BJ (cell line): ENCODE results near the gene CHSY3. TPM values are rescaled to one million over a fixed set of nuclear protein-coding genes. Genes with fewer than 3 reads are reported as not detected.

Source experiments
- CTCF ChIA-PET: fragments of 350-600 bp; formaldehyde crosslinking; extraction: SDS; loops from one replicate; lab custom pipeline; 2021; ENCODE audit warnings: antibody characterized with exemption, inconsistent platforms; lab: Yijun Ruan, JAX
- POLR2A ChIA-PET: fragments of 300-600 bp; sonication (Branson Sonifier 250); formaldehyde crosslinking; extraction: SDS; loops from one replicate; lab custom pipeline; 2021; ENCODE audit warnings: antibody characterized with exemption; lab: Charles Lee
- DNase-seq: peaks from one replicate; pipeline ENCODE4 v3.0.0-alpha.2; 2011; ENCODE audit warnings: low read depth
- H3K27me3 ChIP-seq: 2 replicates; pipeline ENCODE4 v1.6.0; 2011; ENCODE audit warnings: low read length; ENCODE audit not compliant: control insufficient read depth, insufficient read depth
- H3K36me3 ChIP-seq: 2 replicates; pipeline ENCODE4 v1.5.1; 2011; ENCODE audit warnings: low read length; ENCODE audit not compliant: control insufficient read depth, insufficient read depth
- H3K4me3 ChIP-seq: 2 replicates; pipeline ENCODE4 v1.5.1; 2011; ENCODE audit warnings: low read depth, mild to moderate bottlenecking, control low read depth, low read length
- polyA plus RNA-seq: library from polyadenylated mRNA; depleted of rRNA; stranded (reverse); fragments of >200 nt; gene quantifications from 2 replicates; pipeline ENCODE4 v1.2.3, GENCODE V29; 2011; rRNA removed
- small RNA-seq: library from RNA; depleted of rRNA; stranded (forward); fragments of <200 nt; gene quantifications from one replicate; pipeline ENCODE3, GENCODE V24; 2012; ENCODE audit warnings: low replicate concordance, low read depth; ENCODE audit not compliant: insufficient read length
- TF ChIP-seq, protein P1 (sequence below): IDR thresholded peaks from 2 replicates; pipeline ENCODE4 v1.5.1; 2011; ENCODE audit warnings: low read depth, mild to moderate bottlenecking, control low read depth, inconsistent platforms, low read length, moderate library complexity; ENCODE audit not compliant: insufficient read depth

The CHSY3 gene
- polyA plus RNA-seq, 1 experiment = 0.91 TPM

DNA sequence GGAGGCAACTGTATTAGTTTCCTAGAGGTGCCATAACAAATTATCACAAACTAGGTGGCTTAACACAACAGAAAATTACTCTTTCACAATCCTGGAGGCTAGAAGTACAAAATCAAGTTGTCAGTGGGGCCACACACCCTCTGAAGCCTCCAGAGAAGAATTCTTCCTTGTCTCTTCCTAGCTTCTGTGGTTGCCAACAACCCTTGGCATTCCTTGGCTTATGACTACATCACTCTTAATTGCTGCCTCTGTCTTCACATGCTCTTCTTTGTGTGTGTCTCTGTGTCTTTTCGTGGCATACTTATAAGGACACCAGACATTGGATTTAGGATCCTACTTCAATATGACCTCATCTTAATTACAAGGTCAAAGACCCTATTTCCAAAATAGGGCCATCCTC lies 327.5 kb downstream of the CHSY3 start:
- TF ChIP-seq, protein P1, sequence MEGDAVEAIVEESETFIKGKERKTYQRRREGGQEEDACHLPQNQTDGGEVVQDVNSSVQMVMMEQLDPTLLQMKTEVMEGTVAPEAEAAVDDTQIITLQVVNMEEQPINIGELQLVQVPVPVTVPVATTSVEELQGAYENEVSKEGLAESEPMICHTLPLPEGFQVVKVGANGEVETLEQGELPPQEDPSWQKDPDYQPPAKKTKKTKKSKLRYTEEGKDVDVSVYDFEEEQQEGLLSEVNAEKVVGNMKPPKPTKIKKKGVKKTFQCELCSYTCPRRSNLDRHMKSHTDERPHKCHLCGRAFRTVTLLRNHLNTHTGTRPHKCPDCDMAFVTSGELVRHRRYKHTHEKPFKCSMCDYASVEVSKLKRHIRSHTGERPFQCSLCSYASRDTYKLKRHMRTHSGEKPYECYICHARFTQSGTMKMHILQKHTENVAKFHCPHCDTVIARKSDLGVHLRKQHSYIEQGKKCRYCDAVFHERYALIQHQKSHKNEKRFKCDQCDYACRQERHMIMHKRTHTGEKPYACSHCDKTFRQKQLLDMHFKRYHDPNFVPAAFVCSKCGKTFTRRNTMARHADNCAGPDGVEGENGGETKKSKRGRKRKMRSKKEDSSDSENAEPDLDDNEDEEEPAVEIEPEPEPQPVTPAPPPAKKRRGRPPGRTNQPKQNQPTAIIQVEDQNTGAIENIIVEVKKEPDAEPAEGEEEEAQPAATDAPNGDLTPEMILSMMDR = no peak
- POLR2A ChIA-PET = no interaction called here
- CTCF ChIA-PET = no interaction called here
- Histone ChIP-seq H3K4me3 (no peak overlapping the region), H3K36me3 (no peaks in the 10 kb centered on the region), H3K27me3 (no peaks in the 10 kb centered on the region)
- DNase-seq = no peak

DNA sequence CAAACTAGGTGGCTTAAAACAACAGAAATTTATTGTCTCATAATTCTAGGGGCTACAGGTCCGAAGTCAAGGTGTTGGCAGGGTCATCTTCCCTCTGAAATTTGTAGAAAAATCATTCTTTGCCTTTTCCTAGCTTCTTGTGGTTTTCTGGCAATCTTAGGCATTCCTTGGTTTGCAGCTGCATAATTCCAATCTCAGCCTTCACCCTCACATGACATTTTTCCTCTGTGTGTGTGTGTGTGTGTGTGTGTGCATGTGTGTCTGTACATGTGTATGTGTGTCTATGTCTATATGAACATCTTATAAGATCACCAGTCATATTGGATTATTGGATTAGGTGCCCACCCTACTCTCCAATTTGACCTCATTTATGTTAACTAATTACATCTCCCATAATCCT lies 330.6 kb downstream of the CHSY3 start:
- no peaks in the 10 kb centered on the region for H3K27me3 ChIP-seq
- no peaks in the 10 kb centered on the region for H3K36me3 ChIP-seq
- CTCF ChIA-PET = no interaction called here
- TF ChIP-seq, protein P1 = no peak
- no peak overlapping the region for H3K4me3 ChIP-seq
- DNase-seq = no peak
- POLR2A ChIA-PET = no interaction called here

Small RNA genes within 50 kb of the gene (small RNA-seq; reads per million reads assigned to genes)
- 12.2 reads per million, percentile 78 among the genes with 10 or more reads in this experiment for gene RNA5SP191
- gene RNU6ATAC10P = not detected

Other genes starting within 250 kb of the CHSY3 start
- not detected in 2 replicates for gene MINAR2, start 156.4 kb upstream of the CHSY3 start, polyA plus RNA-seq